ENCODE measurements around the gene KIRREL3. TPM values are rescaled to one million over a fixed set of nuclear protein-coding genes. Genes with fewer than 3 reads are reported as not detected.

KIRREL3 gene
- total RNA-seq, 1 donor from 2014 or later: 0.38 TPM

DNA sequence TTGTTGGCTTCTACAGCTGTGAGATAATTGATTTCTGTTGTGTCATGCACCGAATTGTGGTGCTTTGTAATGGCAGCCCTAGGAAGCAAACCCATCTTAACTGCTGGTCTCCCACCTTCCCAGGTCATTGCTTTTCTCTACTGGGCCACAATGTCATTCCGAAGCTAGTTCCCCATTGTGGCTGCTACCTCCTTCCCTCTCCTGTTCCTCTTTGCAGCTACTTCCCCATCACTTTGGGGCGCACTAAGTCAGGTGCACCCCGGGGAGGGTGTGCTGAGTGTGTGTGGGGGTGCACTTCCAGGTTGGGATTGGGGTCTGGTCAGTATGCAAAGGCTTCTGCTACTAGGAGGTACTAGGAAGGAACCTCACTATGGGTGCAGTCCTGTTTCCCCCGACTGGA, 535.8 kb downstream of the KIRREL3 start:
- no peaks in the 10 kb centered on the region for H3K4me1 Mint-ChIP-seq (ENCODE audit: unreplicated experiment)
- no peaks in the 10 kb centered on the region for H3K9me3 Mint-ChIP-seq (ENCODE audit: unreplicated experiment)
- H3K27ac Mint-ChIP-seq (ENCODE audit: unreplicated experiment): no peak overlapping the region
- DNase-seq (ENCODE audit: low spot score): no peak
- no peak for TF ChIP-seq CTCF (IDR thresholded peaks at IDR 0.05; ENCODE audit: unreplicated experiment)
- H3K36me3 Mint-ChIP-seq (ENCODE audit: low read depth, unreplicated experiment): no peaks in the 10 kb centered on the region
- peaks cover under 1% of the 10 kb centered on the region for H3K27me3 Mint-ChIP-seq (ENCODE audit: unreplicated experiment)
- no peak overlapping the region for H3K4me3 Mint-ChIP-seq (ENCODE audit: unreplicated experiment)

GRCh38 chr11:126462422-126462821, 538.1 kb downstream of the KIRREL3 start:
- H3K27ac Mint-ChIP-seq (ENCODE audit: unreplicated experiment): no peak overlapping the region
- no peaks in the 10 kb centered on the region for H3K9me3 Mint-ChIP-seq (ENCODE audit: unreplicated experiment)
- no peaks in the 10 kb centered on the region for H3K4me1 Mint-ChIP-seq (ENCODE audit: unreplicated experiment)
- no peaks in the 10 kb centered on the region for H3K36me3 Mint-ChIP-seq (ENCODE audit: low read depth, unreplicated experiment)
- H3K27me3 Mint-ChIP-seq (ENCODE audit: unreplicated experiment): peaks cover 4% of the 10 kb centered on the region
- no peak for TF ChIP-seq CTCF (IDR thresholded peaks at IDR 0.05; ENCODE audit: unreplicated experiment)
- no peak overlapping the region for H3K4me3 Mint-ChIP-seq (ENCODE audit: unreplicated experiment)
- no peak for DNase-seq (ENCODE audit: low spot score)

GRCh38 chr11:126461996-126462395, 538.6 kb downstream of the KIRREL3 start:
- no peaks in the 10 kb centered on the region for H3K4me1 Mint-ChIP-seq (ENCODE audit: unreplicated experiment)
- no peak overlapping the region for H3K27ac Mint-ChIP-seq (ENCODE audit: unreplicated experiment)
- DNase-seq (ENCODE audit: low spot score): no peak
- peaks cover 4% of the 10 kb centered on the region for H3K27me3 Mint-ChIP-seq (ENCODE audit: unreplicated experiment)
- H3K4me3 Mint-ChIP-seq (ENCODE audit: unreplicated experiment): no peak overlapping the region
- no peaks in the 10 kb centered on the region for H3K9me3 Mint-ChIP-seq (ENCODE audit: unreplicated experiment)
- TF ChIP-seq CTCF (IDR thresholded peaks at IDR 0.05; ENCODE audit: unreplicated experiment): no peak
- H3K36me3 Mint-ChIP-seq (ENCODE audit: low read depth, unreplicated experiment): no peaks in the 10 kb centered on the region

GRCh38 chr11:126461096-126461440, 539.5 kb downstream of the KIRREL3 start:
- DNase-seq (ENCODE audit: low spot score): no peak
- Mint-ChIP-seq H3K4me3 (ENCODE audit: unreplicated experiment) (no peak overlapping the region), H3K27me3 (ENCODE audit: unreplicated experiment) (peaks cover 4% of the 10 kb centered on the region), H3K4me1 (ENCODE audit: unreplicated experiment) (no peaks in the 10 kb centered on the region), H3K9me3 (ENCODE audit: unreplicated experiment) (no peaks in the 10 kb centered on the region), H3K27ac (ENCODE audit: unreplicated experiment) (no peak overlapping the region), H3K36me3 (ENCODE audit: low read depth, unreplicated experiment) (no peaks in the 10 kb centered on the region)
- TF ChIP-seq CTCF (IDR thresholded peaks at IDR 0.05; ENCODE audit: unreplicated experiment): no peak

DNA sequence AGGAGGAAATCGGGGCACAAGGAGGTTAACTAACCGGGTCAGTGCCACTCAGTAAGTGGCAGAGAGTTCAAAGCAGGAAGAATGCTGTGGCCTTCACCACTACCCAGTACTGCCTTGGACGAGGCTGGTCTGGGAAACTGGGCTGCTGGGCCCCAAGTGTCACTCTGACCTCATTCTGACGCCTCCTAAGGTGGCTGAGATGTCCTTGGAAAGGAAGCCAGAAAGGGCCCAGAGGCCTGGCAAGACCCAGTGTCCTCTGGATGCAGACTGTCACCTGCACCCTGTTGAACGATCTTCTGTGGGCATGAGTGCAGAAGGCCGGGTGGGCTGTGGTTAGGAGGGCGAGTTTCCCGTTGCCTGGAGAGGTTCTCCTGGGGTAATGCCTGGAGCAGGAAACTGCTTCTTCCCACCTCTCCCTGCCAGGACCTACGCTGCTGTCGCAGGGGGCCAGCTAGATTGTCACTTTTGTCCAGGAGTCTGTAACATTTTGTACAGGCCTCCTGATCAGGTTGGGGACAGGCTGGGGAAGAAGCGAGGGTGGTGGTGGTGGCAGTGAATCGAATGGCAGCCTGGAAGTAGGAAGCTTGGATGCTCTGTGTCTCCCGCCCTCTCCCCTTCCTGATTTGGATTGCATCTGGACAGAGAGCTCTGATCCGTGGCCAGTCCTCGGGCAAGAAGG, 540.0 kb downstream of the KIRREL3 start:
- no peaks in the 10 kb centered on the region for H3K36me3 Mint-ChIP-seq (ENCODE audit: low read depth, unreplicated experiment)
- no peaks in the 10 kb centered on the region for H3K4me1 Mint-ChIP-seq (ENCODE audit: unreplicated experiment)
- no peaks in the 10 kb centered on the region for H3K9me3 Mint-ChIP-seq (ENCODE audit: unreplicated experiment)
- peaks cover 4% of the 10 kb centered on the region for H3K27me3 Mint-ChIP-seq (ENCODE audit: unreplicated experiment)
- no peak overlapping the region for H3K27ac Mint-ChIP-seq (ENCODE audit: unreplicated experiment)
- H3K4me3 Mint-ChIP-seq (ENCODE audit: unreplicated experiment): no peak overlapping the region
- DNase-seq (ENCODE audit: low spot score): no peak
- TF ChIP-seq CTCF (IDR thresholded peaks at IDR 0.05; ENCODE audit: unreplicated experiment): no peak
